ENCODE measurements around the gene FAM184A.

GRCh38 chr6:119096721-119097565 lies 18.5 kb upstream of the FAM184A start:
- TF ChIP-seq CTCF (conservative IDR thresholded peaks at IDR 0.05; ENCODE audit: low read length) (no peak), EZH2phosphoT487 (IDR thresholded peaks at IDR 0.05; ENCODE audit: borderline replicate concordance, low read depth, low read length) (no peak)

All from OCI-LY7 (cell line).